GM10266 (cell line): ENCODE data around the gene MEGF11.

ENCODE experiments used
- DNase-seq: peaks from one replicate; pipeline ENCODE4 v3.0.0; 2012; ENCODE audit errors: extremely low spot score
- TF ChIP-seq, protein P1 (sequence below): IDR thresholded peaks from 2 replicates; pipeline ENCODE4 v1.5.1; 2012; ENCODE audit warnings: mild to moderate bottlenecking, low read depth; ENCODE audit not compliant: control insufficient read depth, insufficient read depth; ENCODE audit errors: missing control alignments

The MEGF11 gene

DNA sequence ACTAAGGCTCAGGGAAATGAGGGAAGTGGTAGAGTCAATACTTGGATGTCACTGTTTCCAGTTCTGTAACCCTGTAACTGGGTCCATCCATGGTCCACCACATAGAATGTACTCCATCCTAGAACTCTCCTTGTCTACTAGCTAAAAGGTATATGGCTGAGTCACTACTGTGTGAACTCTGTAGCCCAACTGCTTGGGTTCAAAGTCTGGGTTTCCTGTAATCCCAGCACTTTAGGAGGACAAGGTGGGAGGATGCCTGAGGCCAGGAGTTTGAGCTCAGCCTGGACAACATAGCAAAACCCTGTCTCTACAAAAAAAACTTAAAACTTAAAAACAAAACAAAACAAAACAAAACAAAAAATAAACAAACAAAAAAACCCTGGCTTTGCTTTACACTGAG is 34.5 kb upstream of the MEGF11 start:
- DNase-seq: no peak
- TF ChIP-seq, protein P1, sequence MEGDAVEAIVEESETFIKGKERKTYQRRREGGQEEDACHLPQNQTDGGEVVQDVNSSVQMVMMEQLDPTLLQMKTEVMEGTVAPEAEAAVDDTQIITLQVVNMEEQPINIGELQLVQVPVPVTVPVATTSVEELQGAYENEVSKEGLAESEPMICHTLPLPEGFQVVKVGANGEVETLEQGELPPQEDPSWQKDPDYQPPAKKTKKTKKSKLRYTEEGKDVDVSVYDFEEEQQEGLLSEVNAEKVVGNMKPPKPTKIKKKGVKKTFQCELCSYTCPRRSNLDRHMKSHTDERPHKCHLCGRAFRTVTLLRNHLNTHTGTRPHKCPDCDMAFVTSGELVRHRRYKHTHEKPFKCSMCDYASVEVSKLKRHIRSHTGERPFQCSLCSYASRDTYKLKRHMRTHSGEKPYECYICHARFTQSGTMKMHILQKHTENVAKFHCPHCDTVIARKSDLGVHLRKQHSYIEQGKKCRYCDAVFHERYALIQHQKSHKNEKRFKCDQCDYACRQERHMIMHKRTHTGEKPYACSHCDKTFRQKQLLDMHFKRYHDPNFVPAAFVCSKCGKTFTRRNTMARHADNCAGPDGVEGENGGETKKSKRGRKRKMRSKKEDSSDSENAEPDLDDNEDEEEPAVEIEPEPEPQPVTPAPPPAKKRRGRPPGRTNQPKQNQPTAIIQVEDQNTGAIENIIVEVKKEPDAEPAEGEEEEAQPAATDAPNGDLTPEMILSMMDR: no peak

DNA sequence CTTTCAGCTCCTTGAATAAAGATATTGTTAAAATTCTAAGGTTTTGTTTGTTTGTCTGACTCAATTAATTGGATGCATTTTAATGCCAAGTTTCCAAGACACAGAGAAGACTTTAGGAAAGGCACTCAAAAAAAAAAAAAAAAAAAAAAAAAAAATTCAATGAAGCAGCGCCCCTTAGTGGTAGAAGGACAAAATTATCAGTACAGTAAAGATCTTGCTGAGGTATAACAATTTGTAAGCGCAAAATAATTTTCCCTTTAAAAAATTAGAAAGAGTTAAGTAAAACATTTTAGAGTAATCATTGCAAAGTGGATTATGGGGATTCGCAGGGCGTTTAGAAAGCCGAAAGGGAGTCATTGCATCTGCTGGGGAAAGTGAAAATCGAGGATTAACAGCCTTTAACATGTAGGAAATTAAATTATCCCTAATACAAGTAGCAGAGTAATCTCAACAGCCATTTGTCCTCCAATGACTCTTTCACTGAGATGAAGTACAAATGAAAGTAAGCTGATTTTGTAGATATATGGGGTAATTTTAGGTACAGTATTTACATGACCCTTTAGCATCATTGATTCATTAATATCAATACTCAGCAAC is 34.0 kb upstream of the MEGF11 start:
- TF ChIP-seq, protein P1: peak; percentile 49
- peak; percentile 36 for DNase-seq

DNA sequence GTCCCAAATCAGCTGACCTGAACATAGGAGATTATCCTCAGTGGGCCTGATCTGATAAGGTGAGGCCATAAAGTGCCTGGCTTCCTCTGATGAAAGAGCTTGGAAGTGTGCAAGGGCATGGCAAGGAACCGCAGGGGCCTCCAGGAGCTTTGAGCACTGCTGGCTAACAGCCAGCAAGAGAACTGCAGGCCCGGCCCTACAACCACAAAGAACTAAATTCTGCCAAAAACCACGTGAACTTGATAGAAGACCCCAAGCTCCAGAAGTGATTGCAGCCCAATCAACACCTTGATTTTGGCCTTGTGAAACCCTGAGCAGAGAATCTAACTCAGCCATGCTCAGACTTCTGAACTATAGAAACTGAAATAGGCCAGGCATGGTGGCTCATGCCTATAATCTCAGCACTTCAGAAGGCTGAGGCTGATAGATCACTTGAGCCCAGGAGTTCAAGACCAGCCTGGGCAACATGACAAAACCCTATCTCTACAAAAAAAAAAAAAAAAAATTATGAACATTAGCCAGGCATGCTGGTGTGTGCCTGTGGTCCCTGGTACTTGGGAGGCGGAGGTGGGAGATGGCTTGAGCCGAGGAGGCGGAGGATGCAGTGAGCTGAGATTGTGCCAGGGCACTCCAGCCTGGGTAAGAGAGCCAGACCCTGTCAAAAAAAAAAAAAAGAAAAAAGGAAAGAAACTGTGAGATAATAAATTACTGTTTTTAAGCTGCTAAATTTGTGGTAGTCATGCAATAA is 32.2 kb upstream of the MEGF11 start:
- no peak for DNase-seq
- TF ChIP-seq, protein P1: no peak

DNA sequence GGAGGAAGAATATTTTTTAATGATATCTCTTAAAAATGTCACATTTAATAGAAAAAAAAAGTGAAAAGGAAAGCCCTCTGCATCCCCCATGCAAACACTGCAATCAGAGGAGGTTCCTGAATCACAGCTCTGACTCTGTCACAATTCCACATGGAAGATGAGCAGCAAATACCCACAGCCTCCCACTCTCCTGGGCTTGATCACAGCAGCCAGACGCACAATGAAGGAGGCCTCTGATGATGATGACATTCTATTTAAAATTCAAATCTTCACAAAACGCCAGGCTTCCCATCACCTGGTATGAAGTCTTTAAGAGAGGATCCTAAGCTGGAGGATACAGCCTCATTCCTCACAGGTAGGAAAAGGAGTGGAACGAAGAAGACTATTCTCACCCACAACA is 30.7 kb upstream of the MEGF11 start:
- DNase-seq: no peak
- TF ChIP-seq, protein P1: no peak

DNA sequence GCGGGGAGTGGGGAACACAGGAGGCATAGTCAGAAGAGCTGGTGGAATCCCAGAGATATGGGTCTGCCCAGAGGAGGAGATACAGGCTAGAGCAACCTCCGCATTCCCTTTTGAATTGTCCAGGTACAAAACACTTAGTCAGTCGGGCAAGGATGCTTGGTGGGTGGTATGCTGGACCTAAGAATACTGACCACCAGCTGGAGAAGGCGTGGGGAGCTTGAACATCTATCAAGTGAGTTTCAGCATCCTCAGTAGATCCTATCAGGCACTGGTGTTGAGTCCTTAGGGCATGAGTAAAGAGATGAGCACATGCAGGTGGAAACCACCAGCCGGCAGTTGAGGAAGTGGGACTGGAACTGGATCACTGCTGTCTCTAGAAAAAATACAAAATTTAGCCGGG is 25.1 kb upstream of the MEGF11 start:
- no peak for DNase-seq
- TF ChIP-seq, protein P1: no peak

DNA sequence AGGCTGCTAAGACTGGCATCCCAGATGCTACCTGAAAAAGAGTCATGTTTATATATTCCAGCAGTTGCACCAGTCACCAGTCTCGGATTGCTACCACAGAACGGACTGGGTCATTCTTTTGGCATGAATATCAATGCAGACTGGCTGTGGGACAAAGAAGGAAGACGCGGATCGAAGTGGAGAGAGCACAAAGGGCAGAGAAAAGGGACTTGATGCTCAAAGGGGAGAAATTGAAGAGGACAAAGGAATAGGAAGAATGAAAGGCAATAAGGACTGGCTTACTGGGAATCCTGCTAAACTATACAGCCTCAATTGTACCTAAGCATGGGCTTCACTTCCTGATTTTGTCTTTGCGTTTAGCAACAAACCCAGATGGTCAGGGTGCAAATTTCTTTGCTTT is 24.5 kb upstream of the MEGF11 start:
- no peak for DNase-seq
- TF ChIP-seq, protein P1: no peak

DNA sequence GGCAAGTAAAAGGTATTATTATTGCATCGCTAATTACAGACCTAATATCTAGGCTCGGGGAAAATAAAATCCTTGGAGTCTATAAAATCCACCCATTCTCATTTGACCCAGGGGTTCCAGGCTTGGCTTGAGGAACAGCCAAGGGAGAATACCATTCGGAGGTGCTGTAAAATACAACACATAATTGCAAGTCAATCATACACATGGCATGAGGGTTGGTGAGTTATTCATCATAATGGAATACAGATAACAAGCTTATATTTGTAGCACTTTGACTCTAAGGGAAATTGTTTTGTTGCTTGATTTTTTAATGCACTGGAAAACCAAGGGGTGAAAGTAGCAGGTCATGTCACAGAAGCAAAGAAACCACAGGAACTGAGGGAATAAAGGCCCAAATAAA is 23.0 kb upstream of the MEGF11 start:
- no peak for DNase-seq
- TF ChIP-seq, protein P1: no peak
